Measurements from ENCODE around the gene KCNMA1.

- TF ChIP-seq EP300 (conservative IDR thresholded peaks at IDR 0.05; ENCODE audit: poor library complexity, severe bottlenecking) (no peak), POLR2AphosphoS5 (IDR thresholded peaks at IDR 0.05) (no peak), SMC3 (conservative IDR thresholded peaks at IDR 0.05; ENCODE audit: poor library complexity) (no peak), TAF1 (IDR thresholded peaks at IDR 0.05; ENCODE audit: low read depth) (no peak)
- TF ChIP-seq, protein P1, sequence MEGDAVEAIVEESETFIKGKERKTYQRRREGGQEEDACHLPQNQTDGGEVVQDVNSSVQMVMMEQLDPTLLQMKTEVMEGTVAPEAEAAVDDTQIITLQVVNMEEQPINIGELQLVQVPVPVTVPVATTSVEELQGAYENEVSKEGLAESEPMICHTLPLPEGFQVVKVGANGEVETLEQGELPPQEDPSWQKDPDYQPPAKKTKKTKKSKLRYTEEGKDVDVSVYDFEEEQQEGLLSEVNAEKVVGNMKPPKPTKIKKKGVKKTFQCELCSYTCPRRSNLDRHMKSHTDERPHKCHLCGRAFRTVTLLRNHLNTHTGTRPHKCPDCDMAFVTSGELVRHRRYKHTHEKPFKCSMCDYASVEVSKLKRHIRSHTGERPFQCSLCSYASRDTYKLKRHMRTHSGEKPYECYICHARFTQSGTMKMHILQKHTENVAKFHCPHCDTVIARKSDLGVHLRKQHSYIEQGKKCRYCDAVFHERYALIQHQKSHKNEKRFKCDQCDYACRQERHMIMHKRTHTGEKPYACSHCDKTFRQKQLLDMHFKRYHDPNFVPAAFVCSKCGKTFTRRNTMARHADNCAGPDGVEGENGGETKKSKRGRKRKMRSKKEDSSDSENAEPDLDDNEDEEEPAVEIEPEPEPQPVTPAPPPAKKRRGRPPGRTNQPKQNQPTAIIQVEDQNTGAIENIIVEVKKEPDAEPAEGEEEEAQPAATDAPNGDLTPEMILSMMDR (IDR thresholded peaks at IDR 0.05; ENCODE audit: poor library complexity, severe bottlenecking): no peak
- TF ChIP-seq, protein P2, sequence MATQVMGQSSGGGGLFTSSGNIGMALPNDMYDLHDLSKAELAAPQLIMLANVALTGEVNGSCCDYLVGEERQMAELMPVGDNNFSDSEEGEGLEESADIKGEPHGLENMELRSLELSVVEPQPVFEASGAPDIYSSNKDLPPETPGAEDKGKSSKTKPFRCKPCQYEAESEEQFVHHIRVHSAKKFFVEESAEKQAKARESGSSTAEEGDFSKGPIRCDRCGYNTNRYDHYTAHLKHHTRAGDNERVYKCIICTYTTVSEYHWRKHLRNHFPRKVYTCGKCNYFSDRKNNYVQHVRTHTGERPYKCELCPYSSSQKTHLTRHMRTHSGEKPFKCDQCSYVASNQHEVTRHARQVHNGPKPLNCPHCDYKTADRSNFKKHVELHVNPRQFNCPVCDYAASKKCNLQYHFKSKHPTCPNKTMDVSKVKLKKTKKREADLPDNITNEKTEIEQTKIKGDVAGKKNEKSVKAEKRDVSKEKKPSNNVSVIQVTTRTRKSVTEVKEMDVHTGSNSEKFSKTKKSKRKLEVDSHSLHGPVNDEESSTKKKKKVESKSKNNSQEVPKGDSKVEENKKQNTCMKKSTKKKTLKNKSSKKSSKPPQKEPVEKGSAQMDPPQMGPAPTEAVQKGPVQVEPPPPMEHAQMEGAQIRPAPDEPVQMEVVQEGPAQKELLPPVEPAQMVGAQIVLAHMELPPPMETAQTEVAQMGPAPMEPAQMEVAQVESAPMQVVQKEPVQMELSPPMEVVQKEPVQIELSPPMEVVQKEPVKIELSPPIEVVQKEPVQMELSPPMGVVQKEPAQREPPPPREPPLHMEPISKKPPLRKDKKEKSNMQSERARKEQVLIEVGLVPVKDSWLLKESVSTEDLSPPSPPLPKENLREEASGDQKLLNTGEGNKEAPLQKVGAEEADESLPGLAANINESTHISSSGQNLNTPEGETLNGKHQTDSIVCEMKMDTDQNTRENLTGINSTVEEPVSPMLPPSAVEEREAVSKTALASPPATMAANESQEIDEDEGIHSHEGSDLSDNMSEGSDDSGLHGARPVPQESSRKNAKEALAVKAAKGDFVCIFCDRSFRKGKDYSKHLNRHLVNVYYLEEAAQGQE (IDR thresholded peaks at IDR 0.05; ENCODE audit: borderline replicate concordance): no peak
Observed at GRCh38 chr10:77428691-77429395, 208.8 kb downstream of the KCNMA1 start.

Data from neural cell (in vitro differentiated cells).